Skin epidermis (tissue), 12 donors: ENCODE results near the gene ACCSL.

Experiments used
- H3K27ac ChIP-seq, 21 experiments: fragments of 200-600 bp; sonication (generic) in 11 of 21; one replicate each; pipeline ENCODE4 v1.5.0; 2020; ENCODE audit warnings: mild to moderate bottlenecking in 3 of 21, inconsistent platforms in 2 of 21, moderate library complexity in 2 of 21
- H3K4me3 ChIP-seq, 7 experiments: fragments of 200-600 bp; sonication (generic) in 2 of 7; one replicate each; pipeline ENCODE4 v1.5.0; 2020; ENCODE audit warnings: inconsistent platforms in 2 of 7, mild to moderate bottlenecking in 2 of 7, moderate library complexity in 1 of 7

The ACCSL gene

DNA sequence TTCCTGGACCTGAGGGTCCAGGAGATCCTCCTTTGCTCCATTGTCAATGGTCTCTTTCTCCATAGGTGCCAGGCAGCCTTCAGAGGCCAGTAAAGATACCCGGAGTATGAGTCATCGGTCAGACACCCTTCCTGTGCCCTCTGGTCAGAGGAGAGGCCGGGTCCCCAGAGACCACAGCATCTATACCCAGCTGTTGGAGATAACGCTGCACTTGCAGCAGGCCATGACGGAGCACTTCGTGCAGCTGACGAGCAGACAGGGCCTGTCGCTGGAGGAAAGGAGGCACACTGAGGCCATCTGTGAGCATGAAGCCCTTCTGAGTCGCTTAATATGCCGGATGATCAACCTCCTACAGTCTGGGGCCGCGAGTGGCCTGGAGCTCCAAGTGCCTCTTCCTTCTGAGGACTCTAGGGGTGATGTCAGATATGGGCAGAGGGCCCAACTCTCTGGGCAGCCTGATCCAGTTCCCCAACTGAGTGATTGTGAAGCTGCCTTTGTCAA lies at the start of gene ACCSL:
Gene ACCSL (plus strand): TSS at position 51 of the 501 bp plus-strand sequence. CDS start 56 bp downstream, at position 107.
- H3K4me3 ChIP-seq = no peak within 1 kb of the TSS
- no peak within 1 kb of the TSS for H3K27ac ChIP-seq

- Histone ChIP-seq H3K4me3 (no peak overlapping the region), H3K27ac (no peak overlapping the region)
Measured at GRCh38 chr11:43998308-43998707, 49.5 kb upstream of the ACCSL start.

- no peak overlapping the region for H3K4me3 ChIP-seq
Measured at GRCh38 chr11:44000731-44001130, 47.0 kb upstream of the ACCSL start.

DNA sequence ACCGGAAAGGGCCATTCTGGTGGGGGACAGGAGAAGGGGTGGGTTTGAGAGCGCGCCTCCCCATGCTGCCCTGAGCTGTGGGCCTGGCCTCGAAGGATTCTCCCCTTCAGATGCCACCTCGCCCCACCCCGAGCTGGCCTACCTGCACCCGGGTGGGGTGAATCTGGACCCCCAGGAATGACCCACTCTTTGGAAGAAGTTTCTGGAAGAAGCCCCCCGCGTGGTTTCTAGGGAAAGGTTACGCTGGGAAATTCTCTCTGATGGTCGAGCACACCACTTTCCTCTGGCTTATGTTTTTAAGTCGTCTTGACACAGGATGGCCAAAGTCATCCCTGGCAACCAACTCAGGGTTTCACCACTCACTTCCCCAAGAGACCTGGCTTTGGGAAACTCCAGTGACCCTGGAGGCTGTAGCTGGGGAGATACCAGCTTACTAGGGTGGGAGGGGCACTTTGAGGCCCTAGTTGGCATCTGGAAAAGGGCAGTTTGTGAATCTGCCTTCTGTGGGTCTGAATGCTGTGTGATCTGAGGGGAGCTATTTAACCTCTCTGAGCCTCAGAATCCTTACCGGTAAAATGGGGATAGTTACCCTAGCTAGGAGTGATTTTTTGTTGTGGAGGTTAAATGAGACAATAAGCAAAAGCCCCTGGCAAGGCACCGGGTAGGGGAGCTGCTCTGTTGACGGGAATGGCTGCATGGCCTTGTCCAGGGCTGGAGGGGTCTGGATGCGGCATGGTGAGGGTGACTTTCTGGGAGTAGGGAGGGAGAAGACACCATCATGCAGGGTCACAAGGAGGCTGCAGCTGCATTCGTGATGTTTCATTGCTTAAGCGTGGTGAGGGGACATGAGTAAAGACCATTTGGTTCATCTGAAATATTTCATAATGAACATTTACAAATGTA lies 45.3 kb upstream of the ACCSL start:
- H3K4me3 ChIP-seq = no peak overlapping the region
- H3K27ac ChIP-seq = no peak overlapping the region

More at GRCh38 chr11:44000731-44001130, 47.0 kb upstream of the ACCSL start:
- H3K27ac ChIP-seq = no peak overlapping the region

DNA sequence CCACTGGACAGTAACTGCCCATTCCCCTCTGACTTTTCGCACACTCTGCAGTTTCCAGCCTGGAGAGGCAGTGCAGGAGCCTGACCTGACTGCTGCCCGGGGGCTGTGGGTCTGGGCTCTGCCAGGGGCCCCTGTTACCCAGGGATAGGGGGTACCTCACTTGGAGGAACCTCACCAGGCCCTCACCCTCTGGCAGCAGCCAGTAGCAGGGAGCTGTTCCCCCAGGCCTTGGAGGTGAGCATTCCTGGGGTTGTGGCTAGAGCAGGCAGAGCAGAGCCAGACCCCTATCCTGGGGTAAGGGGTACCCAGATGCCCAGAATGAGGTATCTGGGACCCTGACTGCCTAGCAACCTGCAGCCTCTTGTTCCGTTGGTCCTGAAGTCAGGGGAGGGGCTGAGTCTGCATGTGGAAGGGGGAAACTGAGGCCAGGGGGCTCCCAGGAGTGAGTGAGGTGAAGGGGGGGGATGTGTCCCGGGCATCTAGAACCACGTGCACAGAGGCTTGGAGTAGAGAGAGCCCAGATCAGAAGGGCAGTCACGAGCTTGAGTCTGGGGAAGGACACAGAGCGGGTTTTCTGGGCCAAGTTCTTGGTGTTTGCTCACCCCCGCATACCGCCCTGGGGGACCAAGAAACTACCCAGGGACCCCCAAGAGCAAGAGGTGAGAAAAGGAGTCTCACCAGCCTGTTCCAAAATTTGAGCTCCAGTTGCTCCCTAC lies 43.9 kb upstream of the ACCSL start:
- Histone ChIP-seq H3K27ac (no peak overlapping the region), H3K4me3 (no peak overlapping the region)

DNA sequence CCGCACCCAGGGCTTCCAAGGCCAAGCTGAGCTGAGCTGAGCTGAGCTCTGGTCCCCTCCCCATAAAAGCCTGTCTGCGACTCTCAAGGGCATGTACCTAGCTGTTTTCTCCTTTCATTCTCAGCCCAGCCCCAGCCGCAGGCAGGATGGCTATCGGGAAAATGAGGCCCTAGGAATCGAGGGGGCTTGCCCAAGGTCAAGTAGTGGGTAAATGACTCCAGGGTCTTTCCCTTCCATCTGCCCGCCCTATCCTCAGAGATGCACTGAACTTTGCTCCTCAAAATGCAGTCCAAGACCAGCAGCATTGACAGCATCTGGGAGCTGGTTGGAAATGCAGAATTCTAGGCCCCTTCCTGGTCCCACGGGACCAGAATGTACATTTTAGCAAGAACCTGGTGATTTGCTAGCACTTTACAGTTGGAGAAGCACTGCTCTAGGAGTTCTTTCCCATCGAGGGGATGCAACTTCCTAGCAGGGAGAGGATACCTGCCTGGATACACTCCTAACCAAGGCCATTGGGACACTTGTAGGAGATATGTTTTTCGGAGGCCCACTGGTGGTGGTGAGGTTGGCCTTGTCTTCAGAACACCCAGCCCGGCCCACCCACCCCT lies 43.2 kb upstream of the ACCSL start:
- H3K27ac ChIP-seq = no peak overlapping the region

GRCh38 chr11:44005063-44005701 lies 42.6 kb upstream of the ACCSL start:
- H3K27ac ChIP-seq = no peak overlapping the region
- no peak overlapping the region for H3K4me3 ChIP-seq

More for the DNA sequence above, 43.2 kb upstream of the ACCSL start:
- H3K4me3 ChIP-seq = no peak overlapping the region

GRCh38 chr11:44005956-44006355 lies 41.8 kb upstream of the ACCSL start:
- no peak overlapping the region for H3K27ac ChIP-seq

GRCh38 chr11:44006917-44007361 lies 40.8 kb upstream of the ACCSL start:
- no peak overlapping the region for H3K4me3 ChIP-seq
- peak overlapping the region in 1 of 21 experiments; percentile 52 for H3K27ac ChIP-seq

More at GRCh38 chr11:44005956-44006355, 41.8 kb upstream of the ACCSL start:
- no peak overlapping the region for H3K4me3 ChIP-seq

- Histone ChIP-seq H3K4me3 (no peak overlapping the region), H3K27ac (peak overlapping the region in 1 of 21 experiments; percentile 52)
Measured at GRCh38 chr11:44007481-44008087, 40.2 kb upstream of the ACCSL start.

- Histone ChIP-seq H3K4me3 (no peak overlapping the region), H3K27ac (no peak overlapping the region)
Measured at GRCh38 chr11:44008088-44008501, 39.7 kb upstream of the ACCSL start.

DNA sequence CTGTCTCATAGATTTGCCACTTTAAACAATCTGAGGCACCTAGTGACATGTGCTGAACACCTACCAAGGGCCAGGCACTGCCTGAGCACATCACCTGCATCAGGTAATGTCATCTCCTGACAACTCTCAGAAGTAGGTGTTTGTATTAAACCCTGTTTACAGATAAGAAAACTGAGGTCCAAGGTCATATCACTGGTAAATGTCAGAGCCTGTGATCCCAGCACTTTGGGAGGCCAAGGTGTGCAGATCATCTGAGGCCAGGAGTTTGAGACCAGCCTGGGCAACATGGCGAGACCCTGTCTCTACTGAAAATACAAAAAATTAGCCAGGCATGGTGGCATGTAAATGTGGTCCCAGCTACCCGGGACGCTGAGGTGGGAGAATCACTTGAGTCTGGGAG lies 39.1 kb upstream of the ACCSL start:
- no peak overlapping the region for H3K4me3 ChIP-seq
- no peak overlapping the region for H3K27ac ChIP-seq

GRCh38 chr11:44010789-44011251 lies 37.0 kb upstream of the ACCSL start:
- Histone ChIP-seq H3K4me3 (no peak overlapping the region), H3K27ac (peak overlapping the region in 2 of 21 experiments; percentile 5 to 14)

GRCh38 chr11:44011797-44012196 lies 36.0 kb upstream of the ACCSL start:
- Histone ChIP-seq H3K4me3 (no peak overlapping the region), H3K27ac (peak overlapping the region in 1 of 21 experiments; percentile 5)

DNA sequence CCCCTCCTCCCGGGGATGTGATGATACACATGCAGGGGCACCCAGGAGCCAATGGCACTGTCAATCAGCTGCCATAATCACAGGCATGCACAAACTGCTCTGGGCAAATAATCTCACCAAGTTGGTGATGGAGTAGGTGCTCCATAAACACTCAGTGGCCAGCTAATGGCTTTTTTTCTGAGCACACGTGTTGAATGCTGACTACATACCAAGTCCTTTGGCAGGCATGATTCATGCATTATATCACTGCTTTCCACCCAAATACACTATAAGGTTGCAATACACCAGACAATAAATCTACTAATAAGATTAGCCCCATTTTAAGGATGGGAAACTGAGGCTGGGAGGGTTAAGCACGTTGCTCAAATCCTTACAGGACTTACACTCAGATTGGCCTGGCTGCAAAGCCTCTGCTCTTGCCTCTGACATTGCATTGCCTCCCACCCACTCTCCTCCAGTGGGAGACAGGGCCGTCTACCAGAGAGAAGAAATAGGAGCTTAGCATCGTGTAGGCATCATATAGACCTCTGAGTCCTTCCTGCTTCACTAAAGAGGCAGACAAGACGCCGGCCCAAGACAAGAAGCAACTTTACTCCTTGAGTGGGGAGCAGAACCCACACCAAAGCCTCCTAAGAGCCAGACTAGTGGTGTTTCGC lies 32.7 kb upstream of the ACCSL start:
- Histone ChIP-seq H3K4me3 (no peak overlapping the region), H3K27ac (no peak overlapping the region)

- H3K27ac ChIP-seq = peak overlapping the region in 1 of 21 experiments; percentile 43
Measured at GRCh38 chr11:44015624-44016007, 32.2 kb upstream of the ACCSL start.

GRCh38 chr11:44016131-44016530 lies 31.6 kb upstream of the ACCSL start:
- Histone ChIP-seq H3K27ac (peak overlapping the region in 3 of 21 experiments; percentile 7 to 50 (median 43)), H3K4me3 (no peak overlapping the region)

More at GRCh38 chr11:44015624-44016007, 32.2 kb upstream of the ACCSL start:
- H3K4me3 ChIP-seq = no peak overlapping the region
